Astrocyte (in vitro differentiated cells and primary cell): ENCODE data around the gene KLHL5.

Experiments
- EZH2 ChIP-seq: IDR thresholded peaks from 2 replicates; pipeline ENCODE4 v1.6.1; 2012; ENCODE audit warnings: mild to moderate bottlenecking, low read length, inconsistent platforms; ENCODE audit not compliant: insufficient read depth
- TF ChIP-seq, protein P1 (sequence below): IDR thresholded peaks from 2 replicates; pipeline ENCODE4 v1.5.1; 2011; ENCODE audit warnings: low read depth, mild to moderate bottlenecking, inconsistent platforms, low read length, moderate library complexity; ENCODE audit not compliant: insufficient read depth

DNA sequence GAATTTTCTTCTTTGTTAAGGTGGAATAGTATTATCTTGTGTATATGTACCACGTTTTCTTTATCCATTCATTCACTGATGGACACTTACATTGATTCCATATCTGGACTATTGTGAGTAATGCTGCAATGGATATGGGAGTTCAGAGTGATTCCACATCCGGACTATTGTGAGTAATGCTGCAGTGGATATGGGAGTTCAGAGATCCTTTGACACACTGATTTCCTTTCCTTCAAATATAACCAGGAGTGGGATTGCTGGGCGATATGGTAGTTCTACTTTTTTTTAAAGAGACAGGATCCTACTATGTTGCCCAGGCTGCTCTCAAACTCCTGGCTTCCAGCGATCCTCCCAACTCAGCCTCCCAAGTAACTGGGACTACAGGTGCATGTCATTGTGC, 41.9 kb upstream of the KLHL5 start:
- TF ChIP-seq, protein P1, sequence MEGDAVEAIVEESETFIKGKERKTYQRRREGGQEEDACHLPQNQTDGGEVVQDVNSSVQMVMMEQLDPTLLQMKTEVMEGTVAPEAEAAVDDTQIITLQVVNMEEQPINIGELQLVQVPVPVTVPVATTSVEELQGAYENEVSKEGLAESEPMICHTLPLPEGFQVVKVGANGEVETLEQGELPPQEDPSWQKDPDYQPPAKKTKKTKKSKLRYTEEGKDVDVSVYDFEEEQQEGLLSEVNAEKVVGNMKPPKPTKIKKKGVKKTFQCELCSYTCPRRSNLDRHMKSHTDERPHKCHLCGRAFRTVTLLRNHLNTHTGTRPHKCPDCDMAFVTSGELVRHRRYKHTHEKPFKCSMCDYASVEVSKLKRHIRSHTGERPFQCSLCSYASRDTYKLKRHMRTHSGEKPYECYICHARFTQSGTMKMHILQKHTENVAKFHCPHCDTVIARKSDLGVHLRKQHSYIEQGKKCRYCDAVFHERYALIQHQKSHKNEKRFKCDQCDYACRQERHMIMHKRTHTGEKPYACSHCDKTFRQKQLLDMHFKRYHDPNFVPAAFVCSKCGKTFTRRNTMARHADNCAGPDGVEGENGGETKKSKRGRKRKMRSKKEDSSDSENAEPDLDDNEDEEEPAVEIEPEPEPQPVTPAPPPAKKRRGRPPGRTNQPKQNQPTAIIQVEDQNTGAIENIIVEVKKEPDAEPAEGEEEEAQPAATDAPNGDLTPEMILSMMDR = no peak
- TF ChIP-seq EZH2 = no peak
